ENCODE results near the gene CASKIN1. TPM values are rescaled to one million over a fixed set of nuclear protein-coding genes. Genes with fewer than 3 reads are reported as not detected.

CASKIN1 gene
- total and polyA plus RNA-seq, 3 donors from 2014 or later: 2.1 to 159 (median 6.4) TPM

DNA sequence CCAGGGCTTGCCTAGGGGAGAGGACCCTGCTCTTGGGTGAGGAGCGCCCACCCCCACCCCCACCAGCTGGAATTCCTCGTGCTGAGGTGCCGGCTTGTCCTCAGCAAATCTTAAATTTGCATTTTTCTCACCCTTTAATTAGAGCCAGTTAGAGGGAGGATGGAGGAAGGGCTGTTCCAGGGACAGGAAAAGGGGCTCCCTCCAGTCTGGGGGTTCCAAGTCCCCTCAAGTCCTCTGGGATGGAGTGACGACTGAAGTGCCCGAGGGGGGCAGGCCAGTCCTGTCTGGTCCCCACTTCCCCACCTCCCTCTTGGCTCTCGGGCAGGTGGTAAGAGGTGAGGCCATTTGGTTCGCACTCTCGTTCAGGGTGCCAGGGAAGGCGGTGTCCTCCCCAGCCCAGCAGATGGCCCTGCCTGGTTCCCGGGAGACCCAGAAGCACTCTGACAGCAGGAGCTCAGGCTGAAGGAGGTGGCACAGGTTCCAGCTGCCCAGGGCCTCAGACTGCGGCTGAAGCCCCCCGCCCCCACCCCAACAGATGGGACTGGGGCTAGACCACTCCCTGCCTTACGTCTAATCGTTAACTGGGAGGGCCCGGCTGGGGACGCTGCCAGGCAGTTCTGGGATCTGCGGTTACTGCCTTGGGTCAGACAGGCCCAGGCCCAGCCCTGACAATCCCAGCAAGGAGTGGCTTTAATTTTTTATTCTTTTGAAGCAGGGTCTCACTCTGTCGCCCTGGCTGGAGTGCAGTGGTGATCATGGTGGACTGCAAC is 45.8 kb downstream of the CASKIN1 start:
- Histone ChIP-seq H3K4me1 (peaks cover 50% of the 10 kb centered on the region), H3K36me3 (ENCODE audit: low read depth, missing control alignments) (no peaks in the 10 kb centered on the region), H3K27ac (no peak overlapping the region), H3K27me3 (no peaks in the 10 kb centered on the region), H3K9me3 (no peaks in the 10 kb centered on the region), H3K4me3 (no peak overlapping the region)
- no peak for DNase-seq
- intact Hi-C loops (cut with DNase I; ENCODE audit: low total_unique reads): loop anchor here (10.0 kb wide), 1 partner anchor 104 kb away; the partner anchor contains the start of gene ECI1
- 60 to 72% methylated on average over 17 to 18 of the region's 18 CpGs for WGBS, 2 donors
- TF ChIP-seq CTCF (IDR thresholded peaks at IDR 0.05) (no peak), POLR2A (IDR thresholded peaks at IDR 0.05) (no peak)

- WGBS, 2 donors: 65 to 78% methylated on average over 6 to 24 of the region's 24 CpGs
- intact Hi-C loops (cut with DNase I; ENCODE audit: low total_unique reads): loop anchor here (10.0 kb wide), 1 partner anchor 105 kb away; the partner anchor contains the start of gene ECI1
- Histone ChIP-seq H3K27me3 (no peaks in the 10 kb centered on the region), H3K36me3 (ENCODE audit: low read depth, missing control alignments) (no peaks in the 10 kb centered on the region), H3K4me3 (no peak overlapping the region), H3K4me1 (peaks cover 50% of the 10 kb centered on the region), H3K9me3 (no peaks in the 10 kb centered on the region), H3K27ac (no peak overlapping the region)
- TF ChIP-seq POLR2A (IDR thresholded peaks at IDR 0.05) (no peak), CTCF (IDR thresholded peaks at IDR 0.05) (no peak)
- DNase-seq: no peak
These were observed 46.6 kb downstream of the CASKIN1 start for GRCh38 chr16:2149630-2150417.

GRCh38 chr16:2148714-2149629 is 47.4 kb downstream of the CASKIN1 start:
- intact Hi-C loops (cut with DNase I; ENCODE audit: low total_unique reads): no loop called here
- TF ChIP-seq CTCF (IDR thresholded peaks at IDR 0.05) (no peak), POLR2A (IDR thresholded peaks at IDR 0.05) (no peak)
- H3K27ac ChIP-seq: no peak overlapping the region
- DNase-seq: no peak
- H3K9me3 ChIP-seq: no peaks in the 10 kb centered on the region
- H3K4me1 ChIP-seq: peaks cover 43% of the 10 kb centered on the region
- 5% methylated on average over 36 of the region's 62 CpGs; no CpG with 5 or more reads in 1 of the 2 donors for WGBS, 2 donors
- no peaks in the 10 kb centered on the region for H3K27me3 ChIP-seq
- no peaks in the 10 kb centered on the region for H3K36me3 ChIP-seq (ENCODE audit: low read depth, missing control alignments)
- peak overlapping the region; percentile 35 to 40 for H3K4me3 ChIP-seq

DNA sequence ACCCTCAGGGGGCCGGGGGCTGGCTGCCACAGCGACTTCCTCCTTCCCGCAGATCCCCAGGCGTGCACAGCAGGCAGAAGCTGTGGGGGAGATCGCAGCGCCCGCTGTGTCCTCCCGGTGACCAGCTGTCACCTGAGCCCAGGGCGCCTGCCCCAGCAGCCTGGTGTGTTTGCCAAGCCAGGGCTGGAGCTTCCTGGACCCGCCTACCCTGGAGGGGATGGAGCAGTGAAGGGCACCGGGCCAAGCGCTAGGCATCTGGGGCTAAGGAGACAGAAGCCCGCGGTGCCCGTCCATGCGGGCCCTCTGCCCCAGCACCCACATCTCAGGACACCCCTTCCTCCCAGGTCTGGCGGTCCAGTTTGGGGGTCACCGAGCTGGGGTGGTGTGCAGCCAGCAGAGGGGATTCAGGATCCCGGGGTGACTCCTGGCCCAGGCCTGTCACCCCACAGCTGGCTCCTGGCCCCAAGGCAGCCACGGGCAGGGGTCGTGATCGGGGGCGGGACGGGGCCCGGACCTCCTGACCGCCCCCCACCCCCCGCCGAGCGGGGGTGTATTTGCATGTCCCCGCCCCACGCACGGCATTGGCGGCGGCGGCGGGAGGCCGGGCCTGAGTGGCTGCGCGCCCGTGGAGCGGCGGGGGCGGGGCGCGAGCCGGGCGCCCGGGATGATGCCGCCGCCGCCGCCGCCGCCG is 48.3 kb downstream of the CASKIN1 start, which contains the start of gene RAB26:
Gene RAB26 (plus strand): TSS at position 645 of the 691 bp plus-strand sequence. CDS start 159 bp downstream, outside the sequence.
- intact Hi-C loops (cut with DNase I; ENCODE audit: low total_unique reads): no loop called here
- no peaks in the 10 kb centered on the region for H3K9me3 ChIP-seq
- no peak for TF ChIP-seq CTCF (IDR thresholded peaks at IDR 0.05)
- TF ChIP-seq POLR2A (IDR thresholded peaks at IDR 0.05): no peak
- peaks cover 39% of the 10 kb centered on the region for H3K4me1 ChIP-seq
- H3K27ac ChIP-seq: no peak within 1 kb of the TSS
- 13 to 28% methylated on average over 5 to 38 of the region's 55 CpGs for WGBS, 2 donors
- H3K27me3 ChIP-seq: no peaks in the 10 kb centered on the region
- DNase-seq: peak; percentile 84
- H3K36me3 ChIP-seq (ENCODE audit: low read depth, missing control alignments): no peaks in the 10 kb centered on the region
- H3K4me3 ChIP-seq: peak within 1 kb of the TSS; percentile 35 to 40

All from testis (tissue), 3 donors.